Activated naive CD4-positive, alpha-beta T cell treated with anti-CD3 and anti-CD28 coated beads, Interleukin-2, amount 10 ng/mL, durations not matched to agents 7 days and 5 days (primary cell): Measurements from ENCODE around the gene EXD3.
"Not testable (repeated sequence)": the region's sequence is repeated elsewhere in the genome, so short reads cannot be mapped to it uniquely, and the experiment has no call there.

ENCODE experiments used
- CTCF ChIA-PET: fragments of 350-600 bp; sonication (Branson Sonifier 250); formaldehyde crosslinking; loops from one replicate; lab custom pipeline; 2021; ENCODE audit warnings: antibody characterized with exemption; lab: Charles Lee
- DNase-seq: peaks from one replicate; pipeline ENCODE4 v3.0.0-alpha.2; 2020
- H3K27ac Mint-ChIP-seq: one replicate; pipeline ENCODE4 v1.8.0; 2021; ENCODE audit warnings: mild to moderate bottlenecking, moderate library complexity, mixed read lengths
- H3K27me3 Mint-ChIP-seq: one replicate; pipeline ENCODE4 v1.8.0; 2021; ENCODE audit warnings: mild to moderate bottlenecking, mixed read lengths
- H3K36me3 Mint-ChIP-seq: one replicate; pipeline ENCODE4 v1.8.0; 2021; ENCODE audit warnings: mixed read lengths
- H3K4me1 Mint-ChIP-seq: one replicate; pipeline ENCODE4 v1.8.0; 2021; ENCODE audit warnings: mixed read lengths
- H3K4me3 Mint-ChIP-seq: one replicate; pipeline ENCODE4 v1.8.0; 2021; ENCODE audit warnings: mild to moderate bottlenecking, moderate library complexity, mixed read lengths
- H3K9me3 Mint-ChIP-seq: one replicate; pipeline ENCODE4 v1.8.0; 2021; ENCODE audit warnings: mixed read lengths

Gene EXD3

GRCh38 chr9:137265496-137266161, 157.3 kb downstream of the EXD3 start:
- Mint-ChIP-seq H3K36me3 (peaks cover 37% of the 10 kb centered on the region), H3K27ac (no peak overlapping the region), H3K4me3 (no peak overlapping the region), H3K9me3 (no peaks in the 10 kb centered on the region), H3K4me1 (peaks cover 15% of the 10 kb centered on the region), H3K27me3 (no peaks in the 10 kb centered on the region)
- no peak for DNase-seq
- CTCF ChIA-PET = no interaction called here

- no peaks in the 10 kb centered on the region for H3K27me3 Mint-ChIP-seq
- DNase-seq = no peak
- H3K9me3 Mint-ChIP-seq = no peaks in the 10 kb centered on the region
- H3K4me3 Mint-ChIP-seq = no peak overlapping the region
- no peak overlapping the region for H3K27ac Mint-ChIP-seq
- H3K4me1 Mint-ChIP-seq = peaks cover 7% of the 10 kb centered on the region
- CTCF ChIA-PET = no interaction called here
- H3K36me3 Mint-ChIP-seq = peaks cover 32% of the 10 kb centered on the region
These were observed 158.9 kb downstream of the EXD3 start for GRCh38 chr9:137264067-137264466.

GRCh38 chr9:137263506-137263905, 159.5 kb downstream of the EXD3 start:
- no peak overlapping the region for H3K4me3 Mint-ChIP-seq
- peaks cover 32% of the 10 kb centered on the region for H3K36me3 Mint-ChIP-seq

GRCh38 chr9:137262909-137263285, 160.1 kb downstream of the EXD3 start:
- CTCF ChIA-PET = no interaction called here
- DNase-seq = no peak
- H3K4me3 Mint-ChIP-seq = no peak overlapping the region
- peaks cover 4% of the 10 kb centered on the region for H3K4me1 Mint-ChIP-seq
- H3K9me3 Mint-ChIP-seq = no peaks in the 10 kb centered on the region
- H3K27ac Mint-ChIP-seq = no peak overlapping the region
- no peaks in the 10 kb centered on the region for H3K27me3 Mint-ChIP-seq
- peaks cover 28% of the 10 kb centered on the region for H3K36me3 Mint-ChIP-seq

More at GRCh38 chr9:137263506-137263905, 159.5 kb downstream of the EXD3 start:
- Mint-ChIP-seq H3K27me3 (no peaks in the 10 kb centered on the region), H3K27ac (no peak overlapping the region), H3K9me3 (no peaks in the 10 kb centered on the region), H3K4me1 (peaks cover 5% of the 10 kb centered on the region)
- CTCF ChIA-PET = no interaction called here
- no peak for DNase-seq

GRCh38 chr9:137262173-137262908, 160.6 kb downstream of the EXD3 start:
- H3K9me3 Mint-ChIP-seq, DNase-seq, H3K27me3 Mint-ChIP-seq, H3K4me1 Mint-ChIP-seq, H3K27ac Mint-ChIP-seq, H3K4me3 Mint-ChIP-seq: not testable (repeated sequence)
- peaks cover 24% of the 10 kb centered on the region for H3K36me3 Mint-ChIP-seq
- CTCF ChIA-PET = interaction anchor here (1.0 to 1.1 kb wide), 2 partner anchors 12 to 24 kb away, joined by 5 read pairs; no protein-coding TSS in a partner anchor
